Measurements from ENCODE around the gene SLC35F1. TPM values are rescaled to one million over a fixed set of nuclear protein-coding genes. Genes with fewer than 3 reads are reported as not detected.

The SLC35F1 gene
- total RNA-seq, 1 donor from 2014 or later: 5.8 TPM

Other genes starting within 250 kb of the SLC35F1 start
- gene NUS1, start 231.8 kb upstream of the SLC35F1 start, total RNA-seq: 13.5 TPM